Measurements from ENCODE around the gene ANKRD18B. TPM values are rescaled to one million over a fixed set of nuclear protein-coding genes. Genes with fewer than 3 reads are reported as not detected.
"Not testable (repeated sequence)": the region's sequence is repeated elsewhere in the genome, so short reads cannot be mapped to it uniquely, and the experiment has no call there.

Gene ANKRD18B
- total RNA-seq, 1 donor from 2014 or later = 0.65 TPM

GRCh38 chr9:33604249-33604648, 80.2 kb downstream of the ANKRD18B start:
- H3K9me3 Mint-ChIP-seq; H3K4me3 Mint-ChIP-seq; intact Hi-C loops (cut with micrococcal nuclease); DNase-seq; H3K36me3 Mint-ChIP-seq (ENCODE audit: low read depth); H3K27ac Mint-ChIP-seq; H3K4me1 Mint-ChIP-seq: not testable (repeated sequence)
- peaks cover 11% of the 10 kb centered on the region for H3K27me3 Mint-ChIP-seq

GRCh38 chr9:33604936-33605335, 80.9 kb downstream of the ANKRD18B start:
- peaks cover 14% of the 10 kb centered on the region for H3K27me3 Mint-ChIP-seq
- H3K4me3 Mint-ChIP-seq; H3K36me3 Mint-ChIP-seq (ENCODE audit: low read depth); intact Hi-C loops (cut with micrococcal nuclease); H3K27ac Mint-ChIP-seq; H3K9me3 Mint-ChIP-seq; H3K4me1 Mint-ChIP-seq; DNase-seq: not testable (repeated sequence)

- no peaks in the 10 kb centered on the region for H3K4me1 Mint-ChIP-seq
- no peaks in the 10 kb centered on the region for H3K36me3 Mint-ChIP-seq (ENCODE audit: low read depth)
- no peak for DNase-seq
- intact Hi-C loops (cut with micrococcal nuclease) = no loop called here
- no peak overlapping the region for H3K27ac Mint-ChIP-seq
- H3K4me3 Mint-ChIP-seq = no peak overlapping the region
- H3K27me3 Mint-ChIP-seq = peaks cover 36% of the 10 kb centered on the region
- no peaks in the 10 kb centered on the region for H3K9me3 Mint-ChIP-seq
Observed at GRCh38 chr9:33611358-33611757, 87.3 kb downstream of the ANKRD18B start.

GRCh38 chr9:33612410-33612809, 88.4 kb downstream of the ANKRD18B start:
- intact Hi-C loops (cut with micrococcal nuclease); DNase-seq; H3K4me1 Mint-ChIP-seq; H3K27ac Mint-ChIP-seq; H3K9me3 Mint-ChIP-seq; H3K4me3 Mint-ChIP-seq; H3K36me3 Mint-ChIP-seq (ENCODE audit: low read depth): not testable (repeated sequence)
- peaks cover 41% of the 10 kb centered on the region for H3K27me3 Mint-ChIP-seq

- intact Hi-C loops (cut with micrococcal nuclease) = no loop called here
- no peaks in the 10 kb centered on the region for H3K9me3 Mint-ChIP-seq
- H3K27ac Mint-ChIP-seq = no peak overlapping the region
- peaks cover 38% of the 10 kb centered on the region for H3K27me3 Mint-ChIP-seq
- H3K4me1 Mint-ChIP-seq = peaks cover 2% of the 10 kb centered on the region
- no peaks in the 10 kb centered on the region for H3K36me3 Mint-ChIP-seq (ENCODE audit: low read depth)
- no peak overlapping the region for H3K4me3 Mint-ChIP-seq
- DNase-seq = no peak
Observed at GRCh38 chr9:33614001-33614687, 90.1 kb downstream of the ANKRD18B start.

- H3K9me3 Mint-ChIP-seq; intact Hi-C loops (cut with micrococcal nuclease); H3K27ac Mint-ChIP-seq; H3K36me3 Mint-ChIP-seq (ENCODE audit: low read depth); H3K4me1 Mint-ChIP-seq; DNase-seq; H3K4me3 Mint-ChIP-seq: not testable (repeated sequence)
- H3K27me3 Mint-ChIP-seq = peaks cover 27% of the 10 kb centered on the region
Observed at GRCh38 chr9:33618370-33618769, 94.3 kb downstream of the ANKRD18B start.

GRCh38 chr9:33619666-33620404, 95.8 kb downstream of the ANKRD18B start:
- Mint-ChIP-seq H3K27ac (no peak overlapping the region), H3K36me3 (ENCODE audit: low read depth) (no peaks in the 10 kb centered on the region), H3K9me3 (no peaks in the 10 kb centered on the region), H3K27me3 (peaks cover 29% of the 10 kb centered on the region), H3K4me3 (no peak overlapping the region), H3K4me1 (peaks cover 9% of the 10 kb centered on the region)
- intact Hi-C loops (cut with micrococcal nuclease) = no loop called here
- no peak for DNase-seq

GRCh38 chr9:33620738-33621439, 96.8 kb downstream of the ANKRD18B start:
- H3K36me3 Mint-ChIP-seq (ENCODE audit: low read depth) = no peaks in the 10 kb centered on the region
- DNase-seq = no peak
- peaks cover 9% of the 10 kb centered on the region for H3K4me1 Mint-ChIP-seq
- intact Hi-C loops (cut with micrococcal nuclease) = no loop called here
- no peak overlapping the region for H3K27ac Mint-ChIP-seq
- no peaks in the 10 kb centered on the region for H3K9me3 Mint-ChIP-seq
- no peak overlapping the region for H3K4me3 Mint-ChIP-seq
- peaks cover 23% of the 10 kb centered on the region for H3K27me3 Mint-ChIP-seq

Other genes with a start within 250 kb of the ANKRD18B start
- 37.2 and 38.7 TPM in 2 replicates for gene NFX1, start 233.7 kb upstream of the ANKRD18B start, total RNA-seq
- gene AQP7, start 121.7 kb upstream of the ANKRD18B start, total RNA-seq = not detected in 2 replicates
- gene AQP3, start 76.7 kb upstream of the ANKRD18B start, total RNA-seq = 3.2 and 4.1 TPM in 2 replicates
- 86.7 and 86.8 TPM in 2 replicates for gene NOL6, start 50.3 kb upstream of the ANKRD18B start, total RNA-seq

Measured in activated CD4-positive, alpha-beta T cell treated with anti-CD3 and anti-CD28 coated beads, Interleukin-2, amount 10 ng/mL, durations not matched to agents 24 days and 14 days (primary cell).